Hepatocyte (in vitro differentiated cells): ENCODE results near the gene NEDD9. TPM values are rescaled to one million over a fixed set of nuclear protein-coding genes. Genes with fewer than 3 reads are reported as not detected.

Source experiments
- DNase-seq: peaks from one replicate; pipeline ENCODE4 v3.0.0-alpha.2; 2016; ENCODE audit warnings: low spot score
- H2AFZ ChIP-seq: fragments of 200-600 bp; sonication (generic); 2 replicates; pipeline ENCODE4 v1.6.0; 2016; ENCODE audit warnings: antibody characterized with exemption, mild to moderate bottlenecking
- H3K27ac ChIP-seq: fragments of 200-600 bp; sonication (generic); 2 replicates; pipeline ENCODE4 v1.5.1; 2016; ENCODE audit warnings: mild to moderate bottlenecking
- H3K27me3 ChIP-seq: fragments of 200-600 bp; sonication (generic); 2 replicates; pipeline ENCODE4 v1.6.1; 2016
- H3K36me3 ChIP-seq: fragments of 200-600 bp; sonication (generic); replicated peaks from 2 replicates; pipeline ENCODE4 v1.5.1; 2016; ENCODE audit warnings: low read depth; ENCODE audit not compliant: insufficient read depth
- H3K4me1 ChIP-seq: fragments of 200-600 bp; sonication (generic); 2 replicates; pipeline ENCODE4 v1.5.1; 2016; ENCODE audit warnings: mild to moderate bottlenecking, moderate library complexity; ENCODE audit not compliant: insufficient read depth
- H3K4me2 ChIP-seq: fragments of 200-600 bp; sonication (generic); 2 replicates; pipeline ENCODE4 v1.6.0; 2016
- H3K4me3 ChIP-seq: fragments of 200-600 bp; sonication (generic); 2 replicates; pipeline ENCODE4 v1.5.1; 2016; ENCODE audit warnings: mild to moderate bottlenecking
- H3K79me2 ChIP-seq: fragments of 200-600 bp; sonication (generic); 2 replicates; pipeline ENCODE4 v1.6.0; 2017; ENCODE audit warnings: mild to moderate bottlenecking
- H3K9me2 ChIP-seq: fragments of 200-600 bp; sonication (generic); replicated peaks from 2 replicates; pipeline ENCODE4 v1.6.0; 2017; ENCODE audit warnings: mild to moderate bottlenecking; ENCODE audit not compliant: insufficient read depth
- H3K9me3 ChIP-seq: fragments of 200-600 bp; sonication (generic); 2 replicates; pipeline ENCODE4 v1.5.1; 2016; ENCODE audit warnings: low read depth, mild to moderate bottlenecking
- H4K20me1 ChIP-seq: fragments of 200-600 bp; sonication (generic); 2 replicates; pipeline ENCODE4 v1.6.0; 2016; ENCODE audit warnings: mild to moderate bottlenecking; ENCODE audit not compliant: insufficient read depth, poor library complexity, severe bottlenecking
- EZH2 ChIP-seq: fragments of 200-600 bp; sonication (generic); IDR thresholded peaks from 2 replicates; pipeline ENCODE4 v1.6.1; 2016; ENCODE audit warnings: antibody characterized with exemption, mild to moderate bottlenecking, borderline replicate concordance
- EZH2phosphoT487 ChIP-seq: fragments of 200-600 bp; sonication (generic); IDR thresholded peaks from one replicate; pipeline ENCODE4 v1.6.1; 2018; ENCODE audit warnings: antibody characterized with exemption, mild to moderate bottlenecking, low read depth, moderate library complexity; ENCODE audit not compliant: unreplicated experiment, severe bottlenecking
- WGBS: methylation state at CpG from one replicate; pipeline ENCODE4 v1.1.6; 2016; ENCODE audit warnings: low lambda C conversion rate; ENCODE audit errors: missing lambda C conversion rate; 5-methylcytosine and 5-hydroxymethylcytosine counted together
- polyA plus RNA-seq: library from polyadenylated mRNA; unstranded; fragments of >200 nt; fragmentation: Nextera tagmentation; extraction: Ambion mirVana; gene quantifications from 2 replicates; pipeline ENCODE4 v1.2.1, GENCODE V29; 2016
- total RNA-seq: library from RNA; depleted of rRNA; stranded (reverse); fragments of >200 nt; gene quantifications from 2 replicates; pipeline ENCODE4 v1.2.3, GENCODE V29; 2014
- TF ChIP-seq, protein P1 (sequence below): fragments of 200-600 bp; sonication (generic); IDR thresholded peaks from 2 replicates; pipeline ENCODE4 v1.5.1; 2016; ENCODE audit warnings: antibody characterized with exemption, mild to moderate bottlenecking; ENCODE audit not compliant: poor library complexity

Gene NEDD9
- total and polyA plus RNA-seq, 2 experiments from 2014 or later: 55.1 to 59.3 TPM

GRCh38 chr6:11279284-11279689, 46.8 kb upstream of the NEDD9 start:
- no peaks in the 10 kb centered on the region for H3K9me2 ChIP-seq
- H2AFZ ChIP-seq: no peak overlapping the region
- H3K4me1 ChIP-seq: peaks cover 27% of the 10 kb centered on the region
- 93% methylated on average over 17 of the region's 17 CpGs for WGBS
- no peaks in the 10 kb centered on the region for H3K9me3 ChIP-seq
- H3K27ac ChIP-seq: no peak overlapping the region
- no peak overlapping the region for H3K4me3 ChIP-seq
- no peaks in the 10 kb centered on the region for H3K36me3 ChIP-seq
- H3K4me2 ChIP-seq: no peak overlapping the region
- H4K20me1 ChIP-seq: no peaks in the 10 kb centered on the region
- no peaks in the 10 kb centered on the region for H3K27me3 ChIP-seq
- no peak for DNase-seq
- TF ChIP-seq, protein P1, sequence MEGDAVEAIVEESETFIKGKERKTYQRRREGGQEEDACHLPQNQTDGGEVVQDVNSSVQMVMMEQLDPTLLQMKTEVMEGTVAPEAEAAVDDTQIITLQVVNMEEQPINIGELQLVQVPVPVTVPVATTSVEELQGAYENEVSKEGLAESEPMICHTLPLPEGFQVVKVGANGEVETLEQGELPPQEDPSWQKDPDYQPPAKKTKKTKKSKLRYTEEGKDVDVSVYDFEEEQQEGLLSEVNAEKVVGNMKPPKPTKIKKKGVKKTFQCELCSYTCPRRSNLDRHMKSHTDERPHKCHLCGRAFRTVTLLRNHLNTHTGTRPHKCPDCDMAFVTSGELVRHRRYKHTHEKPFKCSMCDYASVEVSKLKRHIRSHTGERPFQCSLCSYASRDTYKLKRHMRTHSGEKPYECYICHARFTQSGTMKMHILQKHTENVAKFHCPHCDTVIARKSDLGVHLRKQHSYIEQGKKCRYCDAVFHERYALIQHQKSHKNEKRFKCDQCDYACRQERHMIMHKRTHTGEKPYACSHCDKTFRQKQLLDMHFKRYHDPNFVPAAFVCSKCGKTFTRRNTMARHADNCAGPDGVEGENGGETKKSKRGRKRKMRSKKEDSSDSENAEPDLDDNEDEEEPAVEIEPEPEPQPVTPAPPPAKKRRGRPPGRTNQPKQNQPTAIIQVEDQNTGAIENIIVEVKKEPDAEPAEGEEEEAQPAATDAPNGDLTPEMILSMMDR: no peak
- TF ChIP-seq EZH2phosphoT487 (no peak), EZH2 (no peak)
- no peaks in the 10 kb centered on the region for H3K79me2 ChIP-seq

DNA sequence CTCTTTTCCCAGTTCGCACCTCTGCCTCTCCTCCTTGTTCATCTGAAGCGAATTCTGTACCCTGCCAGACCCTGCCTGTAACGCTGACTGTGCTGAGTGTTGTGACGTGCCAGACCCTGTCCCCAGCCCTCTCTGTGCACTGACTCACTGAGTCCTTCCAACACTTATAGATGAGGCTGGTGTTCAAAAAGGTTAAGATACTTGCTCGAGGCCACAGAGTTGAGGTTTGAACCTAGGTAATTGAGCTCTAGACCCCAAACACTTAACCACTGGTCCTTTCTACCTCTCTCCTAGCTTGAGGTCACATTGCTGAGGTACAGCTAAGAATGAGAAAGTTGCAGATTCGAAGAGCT, 45.7 kb upstream of the NEDD9 start:
- DNase-seq: no peak
- Histone ChIP-seq H2AFZ (no peak overlapping the region), H3K9me3 (no peaks in the 10 kb centered on the region), H3K36me3 (no peaks in the 10 kb centered on the region), H3K4me1 (peaks cover 27% of the 10 kb centered on the region), H3K4me2 (no peak overlapping the region), H3K4me3 (no peak overlapping the region), H3K27me3 (no peaks in the 10 kb centered on the region), H3K27ac (peak overlapping the region; percentile 72), H3K79me2 (no peaks in the 10 kb centered on the region), H4K20me1 (no peaks in the 10 kb centered on the region), H3K9me2 (no peaks in the 10 kb centered on the region)
- TF ChIP-seq EZH2phosphoT487 (no peak), EZH2 (no peak)
- TF ChIP-seq, protein P1: no peak
- WGBS: 95% methylated on average over 6 of the region's 6 CpGs

DNA sequence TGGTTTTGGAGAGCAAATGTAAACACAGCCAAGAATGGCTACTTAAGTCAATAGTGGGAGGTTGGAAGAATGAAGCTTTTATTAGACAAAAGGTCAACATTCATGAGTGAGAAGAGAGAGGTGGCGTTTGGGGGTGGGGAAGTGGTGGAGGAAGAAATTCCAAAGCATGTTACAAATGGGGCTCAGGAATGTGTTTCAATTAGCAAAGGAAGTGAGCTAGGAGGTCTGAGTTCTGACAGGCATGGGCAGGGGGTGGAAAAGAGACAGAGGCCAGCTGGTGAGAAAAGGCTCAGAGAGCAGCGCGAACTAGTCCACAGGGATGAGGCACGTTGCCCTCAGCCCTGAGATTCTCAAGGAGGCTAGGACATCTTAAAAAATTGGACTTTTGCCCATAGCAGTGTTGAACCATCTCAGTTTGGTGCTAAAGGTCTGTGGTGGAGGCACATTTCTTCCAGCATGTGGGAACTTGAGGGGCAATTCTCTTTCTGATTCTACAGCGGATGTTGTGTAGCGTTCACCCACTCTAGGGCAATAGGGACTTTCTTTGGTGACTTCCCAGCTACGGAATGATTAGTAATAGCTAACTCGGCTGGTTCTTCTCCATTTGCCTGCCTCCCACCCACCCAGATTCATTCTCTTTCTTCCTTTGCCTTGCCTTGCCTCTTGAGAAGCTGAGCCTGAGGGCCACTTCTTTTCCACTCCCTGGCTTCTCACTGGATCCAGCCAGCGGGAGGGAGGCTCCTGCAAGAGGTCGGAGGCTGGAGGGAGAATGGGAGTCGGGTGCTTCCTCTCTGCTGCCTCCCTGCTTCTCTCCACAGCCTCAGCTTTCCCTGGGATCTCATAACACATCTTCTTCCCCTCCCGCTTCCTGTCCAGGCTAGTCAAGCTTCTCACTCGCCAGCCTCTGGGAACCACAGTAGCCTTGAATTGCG, 45.1 kb upstream of the NEDD9 start:
- Histone ChIP-seq H3K27me3 (no peaks in the 10 kb centered on the region), H3K4me2 (no peak overlapping the region), H3K9me3 (no peaks in the 10 kb centered on the region), H3K4me1 (peaks cover 33% of the 10 kb centered on the region), H3K9me2 (no peaks in the 10 kb centered on the region), H4K20me1 (no peaks in the 10 kb centered on the region), H3K4me3 (no peak overlapping the region), H3K27ac (peak overlapping the region; percentile 72), H2AFZ (no peak overlapping the region), H3K36me3 (no peaks in the 10 kb centered on the region), H3K79me2 (no peaks in the 10 kb centered on the region)
- TF ChIP-seq EZH2phosphoT487 (no peak), EZH2 (no peak)
- 69% methylated on average over 14 of the region's 14 CpGs for WGBS
- peak; percentile 40 for DNase-seq

GRCh38 chr6:11276911-11277274, 44.4 kb upstream of the NEDD9 start:
- Histone ChIP-seq H2AFZ (no peak overlapping the region), H3K27me3 (no peaks in the 10 kb centered on the region), H3K9me2 (no peaks in the 10 kb centered on the region), H3K4me3 (no peak overlapping the region), H4K20me1 (no peaks in the 10 kb centered on the region), H3K9me3 (no peaks in the 10 kb centered on the region), H3K36me3 (no peaks in the 10 kb centered on the region), H3K27ac (peak overlapping the region; percentile 72), H3K4me2 (no peak overlapping the region), H3K4me1 (peaks cover 36% of the 10 kb centered on the region), H3K79me2 (no peaks in the 10 kb centered on the region)
- 86% methylated on average over 4 of the region's 4 CpGs for WGBS
- TF ChIP-seq EZH2phosphoT487: no peak
- TF ChIP-seq, protein P1: no peak
- no peak for TF ChIP-seq EZH2
- DNase-seq: no peak
